NCI-H2171 (cell line): Measurements from ENCODE around the gene EVI2B.
"Not testable (repeated sequence)": the region's sequence is repeated elsewhere in the genome, so short reads cannot be mapped to it uniquely, and the experiment has no call there.

Source experiments
- DNase-seq: peaks from one replicate; lab custom pipeline; 2025; lab: John Stamatoyannopoulos, UW

Gene EVI2B

GRCh38 chr17:31310886-31311285 is 3.0 kb downstream of the EVI2B start:
- no peak for DNase-seq

- DNase-seq: no peak
Measured at GRCh38 chr17:31310260-31310659, 3.6 kb downstream of the EVI2B start.

GRCh38 chr17:31309556-31309955 is 4.3 kb downstream of the EVI2B start:
- DNase-seq: no peak

GRCh38 chr17:31308372-31309334 is 5.2 kb downstream of the EVI2B start:
- no peak for DNase-seq

- DNase-seq: no peak
Measured at GRCh38 chr17:31307640-31308039, 6.2 kb downstream of the EVI2B start.

GRCh38 chr17:31299624-31300023 is 14.2 kb downstream of the EVI2B start:
- DNase-seq: peak; percentile 22

GRCh38 chr17:31297090-31297489 is 16.8 kb downstream of the EVI2B start, which contains the start of gene OMG:
Gene OMG (minus strand): TSS chr17:31297239. CDS start chr17:31296331, 908 bp downstream.
- no peak for DNase-seq

- no peak for DNase-seq
Measured at GRCh38 chr17:31296142-31296541, 17.7 kb downstream of the EVI2B start.

- no peak for DNase-seq
Measured at GRCh38 chr17:31295489-31295871, 18.4 kb downstream of the EVI2B start.

GRCh38 chr17:31294820-31295488 is 18.9 kb downstream of the EVI2B start:
- DNase-seq: no peak

GRCh38 chr17:31294231-31294630 is 19.6 kb downstream of the EVI2B start:
- DNase-seq: no peak

- DNase-seq: no peak
Measured at GRCh38 chr17:31293581-31293980, 20.3 kb downstream of the EVI2B start.

- no peak for DNase-seq
Measured at GRCh38 chr17:31291820-31292219, 22.0 kb downstream of the EVI2B start.

GRCh38 chr17:31289790-31290189 is 24.1 kb downstream of the EVI2B start:
- no peak for DNase-seq

GRCh38 chr17:31287932-31288331 is 25.9 kb downstream of the EVI2B start:
- DNase-seq: not testable (repeated sequence)

GRCh38 chr17:31286587-31286986 is 27.3 kb downstream of the EVI2B start:
- DNase-seq: no peak

- DNase-seq: no peak
Measured at GRCh38 chr17:31283841-31284240, 30.0 kb downstream of the EVI2B start.

GRCh38 chr17:31281061-31281460 is 32.8 kb downstream of the EVI2B start:
- no peak for DNase-seq

- no peak for DNase-seq
Measured at GRCh38 chr17:31279401-31279800, 34.5 kb downstream of the EVI2B start.

GRCh38 chr17:31275116-31275515 is 38.7 kb downstream of the EVI2B start:
- no peak for DNase-seq

GRCh38 chr17:31274252-31274651 is 39.6 kb downstream of the EVI2B start:
- DNase-seq: no peak

GRCh38 chr17:31273516-31273915 is 40.3 kb downstream of the EVI2B start:
- no peak for DNase-seq

- no peak for DNase-seq
Measured at GRCh38 chr17:31272803-31273202, 41.1 kb downstream of the EVI2B start.
